Mesangial cell (primary cell): ENCODE measurements around the gene CCND3. TPM values are rescaled to one million over a fixed set of nuclear protein-coding genes. Genes with fewer than 3 reads are reported as not detected.

Experiments used
- total RNA-seq: library from RNA; depleted of rRNA; stranded (reverse); fragments of >200 nt; gene quantifications from 2 replicates; pipeline ENCODE4 v1.2.3, GENCODE V29; 2015

The CCND3 gene
- 69.3 and 121 TPM in 2 replicates for total RNA-seq

DNA sequence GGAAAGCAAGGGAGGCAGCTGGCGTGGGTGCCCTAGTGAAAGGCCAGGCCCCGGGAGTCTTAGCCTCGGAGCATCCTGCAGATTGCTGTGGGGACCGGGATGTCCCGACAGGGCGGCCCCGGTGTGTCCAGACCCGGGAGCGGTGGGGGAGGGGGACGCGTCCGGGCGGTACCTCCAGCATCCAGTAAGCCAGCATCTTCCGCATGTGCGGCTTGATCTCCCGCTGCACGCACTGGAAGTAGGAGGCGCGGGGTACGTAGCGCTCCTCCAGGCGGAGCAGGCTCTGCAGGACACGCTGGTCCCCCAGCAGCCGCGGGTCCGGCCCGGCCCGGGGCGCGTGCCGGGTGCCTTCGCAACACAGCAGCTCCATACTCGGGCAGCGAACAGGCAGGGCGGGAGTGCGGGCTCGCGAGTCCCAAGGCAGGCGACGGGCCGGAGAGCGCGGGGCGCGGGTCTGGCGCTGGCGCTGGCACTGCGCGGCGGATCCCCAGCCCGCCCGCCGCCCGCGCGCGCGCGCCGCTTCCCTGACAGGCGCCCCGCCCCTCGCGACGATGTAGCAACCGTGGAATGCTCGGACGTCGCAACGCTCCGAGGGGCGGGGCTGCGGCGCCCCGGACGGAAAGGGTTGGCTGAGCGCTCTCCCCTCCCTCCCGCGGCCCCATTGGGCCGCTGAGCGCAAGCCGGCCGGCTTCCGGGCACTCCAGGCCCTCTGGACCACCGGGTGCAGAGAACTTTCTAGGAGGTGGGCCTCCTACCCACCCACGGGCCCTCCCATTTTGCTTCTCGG is at the start of gene CCND3:
TSS of gene CCND3 (minus strand) at position 529 of the 787 bp plus-strand sequence. CDS start at position 370, 159 bp downstream.

DNA sequence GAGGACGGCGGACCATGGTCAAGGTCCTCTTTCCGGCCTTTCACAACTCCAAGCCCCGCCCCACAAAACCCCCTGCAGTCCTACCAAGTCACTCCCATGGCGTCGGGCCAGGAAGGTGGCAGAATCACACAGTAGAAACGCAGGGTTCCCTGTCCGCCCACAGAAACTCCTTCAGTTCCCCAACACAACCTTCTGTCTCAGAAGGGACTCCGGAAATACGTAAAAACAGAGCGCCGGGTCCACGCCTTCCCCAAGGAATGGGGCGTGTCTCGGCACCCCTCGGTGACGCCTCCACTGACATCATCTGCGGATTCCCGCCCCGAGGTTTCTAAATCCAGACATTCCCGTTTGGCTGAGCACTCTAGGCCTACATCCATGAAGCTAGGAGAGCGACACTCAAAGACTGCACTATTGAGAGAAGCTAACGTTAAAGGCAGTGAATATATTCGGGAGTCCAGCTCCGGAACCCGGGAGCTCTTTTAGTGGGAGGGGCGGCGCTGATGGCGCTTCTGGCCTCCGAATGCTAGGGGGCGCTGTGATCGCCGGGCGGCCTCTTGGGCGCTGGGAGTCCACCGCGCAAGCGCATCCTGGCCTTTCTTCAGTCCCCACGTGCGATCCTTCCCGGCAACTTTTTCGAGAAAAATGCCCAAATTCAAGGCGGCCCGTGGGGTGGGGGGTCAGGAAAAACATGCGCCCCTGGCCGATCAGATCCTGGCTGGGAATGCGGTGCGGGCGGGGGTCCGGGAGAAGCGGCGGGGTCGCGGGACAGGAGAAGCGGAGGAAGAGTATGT is 20.5 kb downstream of the CCND3 start, which contains the start of the genes BYSL and MED20:
TSS of gene BYSL (plus strand) at position 579 of the 791 bp plus-strand sequence. CDS start at position 643, 64 bp downstream.
TSS of gene MED20 (minus strand) at position 219 of the 791 bp plus-strand sequence. CDS start at position 98, 121 bp downstream.

GRCh38 chr6:41895300-41896233 is 46.0 kb downstream of the CCND3 start, which contains the start of gene USP49:
Gene USP49, minus strand, starts transcription at chr6:41895375. Its CDS starts 88,392 bp downstream, at chr6:41806983.

Other genes starting within 250 kb of the CCND3 start
- gene TFEB, start 206.2 kb downstream of the CCND3 start, total RNA-seq = 7.8 and 13.8 TPM in 2 replicates
- not detected in 2 replicates for gene PGC, start 194.4 kb downstream of the CCND3 start, total RNA-seq
- 2.3 and 3.7 TPM in 2 replicates for gene FRS3, start 161.9 kb downstream of the CCND3 start, total RNA-seq
- gene PRICKLE4, start 161.0 kb downstream of the CCND3 start, total RNA-seq = 0.65 and 1.3 TPM in 2 replicates
- 140 and 253 TPM in 2 replicates for gene TOMM6, start 154.1 kb downstream of the CCND3 start, total RNA-seq
- 0.81 and 1.9 TPM in 2 replicates for gene USP49, start 46.4 kb downstream of the CCND3 start, total RNA-seq
- 19.9 and 26.2 TPM in 2 replicates for gene MED20, start 20.7 kb downstream of the CCND3 start, total RNA-seq
- gene BYSL, start 20.3 kb downstream of the CCND3 start, total RNA-seq = 14.1 and 19.9 TPM in 2 replicates
- 19.8 and 23.3 TPM in 2 replicates for gene TAF8, start 108.7 kb upstream of the CCND3 start, total RNA-seq
- 17.3 and 22.6 TPM in 2 replicates for gene C6orf132, start 200.8 kb upstream of the CCND3 start, total RNA-seq
- gene GUCA1A, start 231.6 kb upstream of the CCND3 start, total RNA-seq = 0.49 and 1.0 TPM in 2 replicates